Activated CD4-positive, alpha-beta T cell treated with anti-CD3 and anti-CD28 coated beads, Interleukin-2, amount 10 ng/mL, durations not matched to agents 24 days and 14 days (primary cell): ENCODE data around the gene ALKBH3. TPM values are rescaled to one million over a fixed set of nuclear protein-coding genes. Genes with fewer than 3 reads are reported as not detected.

Experiments
- DNase-seq: peaks from one replicate; pipeline ENCODE4 v3.0.0; 2022
- H3K27ac Mint-ChIP-seq: one replicate; pipeline ENCODE4 v1.8.0; 2022; ENCODE audit warnings: mild to moderate bottlenecking, mixed read lengths
- H3K27me3 Mint-ChIP-seq: one replicate; pipeline ENCODE4 v1.8.0; 2022; ENCODE audit warnings: mixed read lengths
- H3K36me3 Mint-ChIP-seq: one replicate; pipeline ENCODE4 v1.8.0; 2022; ENCODE audit warnings: low read depth, mild to moderate bottlenecking, mixed read lengths
- H3K4me1 Mint-ChIP-seq: one replicate; pipeline ENCODE4 v1.8.0; 2021; ENCODE audit warnings: mixed read lengths
- H3K4me3 Mint-ChIP-seq: one replicate; pipeline ENCODE4 v1.8.0; 2022; ENCODE audit warnings: mild to moderate bottlenecking, moderate library complexity, mixed read lengths
- H3K9me3 Mint-ChIP-seq: one replicate; pipeline ENCODE4 v1.8.0; 2021; ENCODE audit warnings: mixed read lengths
- intact Hi-C: fragments of 100-400 bp; cut with micrococcal nuclease; formaldehyde crosslinking; loops from one replicate; pipeline ENCODE4 v1.15.1; 2023
- total RNA-seq: library from RNA; stranded (reverse); gene quantifications from 2 replicates; pipeline ENCODE4 v1.2.3, GENCODE V29; 2022

Gene ALKBH3
- total RNA-seq, 1 donor from 2014 or later: 38.3 TPM

- no peak for DNase-seq
- intact Hi-C loops: no loop called here
- Mint-ChIP-seq H3K4me3 (no peak overlapping the region), H3K36me3 (no peaks in the 10 kb centered on the region), H3K4me1 (no peaks in the 10 kb centered on the region), H3K27me3 (peaks cover 5% of the 10 kb centered on the region), H3K27ac (no peak overlapping the region), H3K9me3 (no peaks in the 10 kb centered on the region)
Observed at GRCh38 chr11:43957571-43957970, 76.9 kb downstream of the ALKBH3 start.

- Mint-ChIP-seq H3K4me3 (no peak overlapping the region), H3K9me3 (peaks cover 2% of the 10 kb centered on the region), H3K4me1 (no peaks in the 10 kb centered on the region), H3K36me3 (no peaks in the 10 kb centered on the region), H3K27me3 (peaks cover 7% of the 10 kb centered on the region), H3K27ac (no peak overlapping the region)
- DNase-seq: no peak
- intact Hi-C loops: no loop called here
Observed at GRCh38 chr11:43959321-43959995, 78.8 kb downstream of the ALKBH3 start.

- Mint-ChIP-seq H3K27me3 (peaks cover 15% of the 10 kb centered on the region), H3K36me3 (no peaks in the 10 kb centered on the region), H3K4me3 (no peak overlapping the region), H3K4me1 (no peaks in the 10 kb centered on the region), H3K27ac (no peak overlapping the region), H3K9me3 (peaks cover 5% of the 10 kb centered on the region)
- DNase-seq: no peak
- intact Hi-C loops: no loop called here
Observed at GRCh38 chr11:43962383-43963278, 82.0 kb downstream of the ALKBH3 start.

GRCh38 chr11:43963279-43963620 is 82.6 kb downstream of the ALKBH3 start:
- Mint-ChIP-seq H3K4me1 (no peaks in the 10 kb centered on the region), H3K36me3 (no peaks in the 10 kb centered on the region), H3K27me3 (peaks cover 20% of the 10 kb centered on the region), H3K27ac (no peak overlapping the region), H3K9me3 (peaks cover 5% of the 10 kb centered on the region), H3K4me3 (no peak overlapping the region)
- intact Hi-C loops: no loop called here
- no peak for DNase-seq

GRCh38 chr11:43967661-43968060 is 87.0 kb downstream of the ALKBH3 start:
- DNase-seq: no peak
- Mint-ChIP-seq H3K4me1 (no peaks in the 10 kb centered on the region), H3K27ac (no peak overlapping the region), H3K36me3 (no peaks in the 10 kb centered on the region), H3K9me3 (peaks cover 5% of the 10 kb centered on the region), H3K27me3 (peaks cover 29% of the 10 kb centered on the region), H3K4me3 (no peak overlapping the region)
- intact Hi-C loops: no loop called here

- peaks cover 5% of the 10 kb centered on the region for H3K9me3 Mint-ChIP-seq
- peaks cover 26% of the 10 kb centered on the region for H3K27me3 Mint-ChIP-seq
- no peak overlapping the region for H3K4me3 Mint-ChIP-seq
- H3K36me3 Mint-ChIP-seq: no peaks in the 10 kb centered on the region
- intact Hi-C loops: no loop called here
- H3K4me1 Mint-ChIP-seq: no peaks in the 10 kb centered on the region
- DNase-seq: no peak
- H3K27ac Mint-ChIP-seq: no peak overlapping the region
Observed at GRCh38 chr11:43968719-43969118, 88.1 kb downstream of the ALKBH3 start.

GRCh38 chr11:43969543-43969942 is 88.9 kb downstream of the ALKBH3 start:
- no peak overlapping the region for H3K27ac Mint-ChIP-seq
- H3K27me3 Mint-ChIP-seq: peaks cover 26% of the 10 kb centered on the region
- H3K9me3 Mint-ChIP-seq: peaks cover 4% of the 10 kb centered on the region
- H3K4me3 Mint-ChIP-seq: no peak overlapping the region
- no peaks in the 10 kb centered on the region for H3K36me3 Mint-ChIP-seq
- intact Hi-C loops: no loop called here
- H3K4me1 Mint-ChIP-seq: no peaks in the 10 kb centered on the region
- no peak for DNase-seq

Other genes with a start within 250 kb of the ALKBH3 start
- gene HSD17B12, start 200.1 kb upstream of the ALKBH3 start, total RNA-seq: 70.8 and 80.1 TPM in 2 replicates
- gene C11orf96, start 61.8 kb downstream of the ALKBH3 start, total RNA-seq: 3.1 and 3.5 TPM in 2 replicates
- gene ACCSL, start 167.2 kb downstream of the ALKBH3 start, total RNA-seq: not detected in 2 replicates
- 19.7 and 21.7 TPM in 2 replicates for gene ACCS, start 185.4 kb downstream of the ALKBH3 start, total RNA-seq
- 31.0 and 35.1 TPM in 2 replicates for gene EXT2, start 214.8 kb downstream of the ALKBH3 start, total RNA-seq